ENCODE data around the gene SRL. TPM values are rescaled to one million over a fixed set of nuclear protein-coding genes. Genes with fewer than 3 reads are reported as not detected.

SRL gene
- total and polyA plus RNA-seq, 11 donors = 218 to 760 (median 491) TPM

DNA sequence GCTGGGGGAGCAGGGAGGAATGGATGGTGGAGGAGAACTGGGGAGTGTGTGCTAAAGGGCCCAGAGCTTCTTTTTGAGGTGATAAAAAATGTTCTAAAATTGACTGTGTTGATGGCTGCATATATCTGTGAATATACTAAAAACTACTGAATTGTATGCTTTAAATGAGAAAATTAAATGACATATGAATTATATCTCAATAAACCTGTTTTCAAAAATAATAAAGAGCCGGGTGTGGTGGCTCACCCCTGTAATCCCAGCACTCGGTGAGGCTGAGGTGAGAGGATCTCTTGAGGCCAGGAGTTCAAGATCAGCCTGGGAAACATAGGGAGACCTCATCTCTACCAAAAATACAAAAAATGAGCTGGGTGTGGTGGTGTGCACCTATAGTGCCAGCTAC, 16.8 kb downstream of the SRL start:
- Histone ChIP-seq H3K36me3 (no peaks in the 10 kb centered on the region), H3K27me3 (no peaks in the 10 kb centered on the region), H3K27ac (peak overlapping the region in 1 of 12 donors; percentile 55), H3K4me3 (no peak overlapping the region), H3K4me1 (peaks cover 0 to 43% (median 5%) of the 10 kb centered on the region in 12 donors), H3K9me3 (no peaks in the 10 kb centered on the region)
- ATAC-seq = no peak
- no peak for DNase-seq
- TF ChIP-seq, protein P1, sequence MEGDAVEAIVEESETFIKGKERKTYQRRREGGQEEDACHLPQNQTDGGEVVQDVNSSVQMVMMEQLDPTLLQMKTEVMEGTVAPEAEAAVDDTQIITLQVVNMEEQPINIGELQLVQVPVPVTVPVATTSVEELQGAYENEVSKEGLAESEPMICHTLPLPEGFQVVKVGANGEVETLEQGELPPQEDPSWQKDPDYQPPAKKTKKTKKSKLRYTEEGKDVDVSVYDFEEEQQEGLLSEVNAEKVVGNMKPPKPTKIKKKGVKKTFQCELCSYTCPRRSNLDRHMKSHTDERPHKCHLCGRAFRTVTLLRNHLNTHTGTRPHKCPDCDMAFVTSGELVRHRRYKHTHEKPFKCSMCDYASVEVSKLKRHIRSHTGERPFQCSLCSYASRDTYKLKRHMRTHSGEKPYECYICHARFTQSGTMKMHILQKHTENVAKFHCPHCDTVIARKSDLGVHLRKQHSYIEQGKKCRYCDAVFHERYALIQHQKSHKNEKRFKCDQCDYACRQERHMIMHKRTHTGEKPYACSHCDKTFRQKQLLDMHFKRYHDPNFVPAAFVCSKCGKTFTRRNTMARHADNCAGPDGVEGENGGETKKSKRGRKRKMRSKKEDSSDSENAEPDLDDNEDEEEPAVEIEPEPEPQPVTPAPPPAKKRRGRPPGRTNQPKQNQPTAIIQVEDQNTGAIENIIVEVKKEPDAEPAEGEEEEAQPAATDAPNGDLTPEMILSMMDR (IDR thresholded peaks at IDR 0.05) = no peak
- no peak for TF ChIP-seq POLR2A (IDR thresholded peaks at IDR 0.05)
- WGBS, 4 donors = 80 to 95% (median 85%) methylated on average over 2 of the region's 2 CpGs
- intact Hi-C loops (cut with DNase I) = no loop called here

DNA sequence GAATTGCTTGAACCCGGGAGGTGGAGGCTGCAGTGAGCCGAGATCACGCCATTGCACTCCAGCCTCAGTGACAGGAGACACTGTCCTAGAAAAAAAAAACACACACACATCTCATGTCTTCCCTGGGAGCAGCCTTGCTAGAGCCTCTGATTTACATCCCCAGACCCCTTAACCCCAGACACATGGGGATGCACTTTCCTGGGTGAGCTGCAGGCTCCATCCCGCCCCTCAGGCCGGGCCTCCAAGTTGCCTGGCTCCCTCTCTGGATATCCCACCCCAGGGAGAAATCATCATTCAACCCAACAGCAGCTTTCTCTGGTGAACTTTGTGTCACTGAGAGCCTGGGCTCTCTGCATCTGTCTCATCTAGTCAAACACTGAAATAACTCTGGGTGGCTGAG, 21.5 kb downstream of the SRL start:
- Histone ChIP-seq H3K4me3 (no peak overlapping the region), H3K4me1 (peaks cover 2 to 83% (median 45%) of the 10 kb centered on the region in 12 donors), H3K36me3 (no peaks in the 10 kb centered on the region), H3K9me3 (no peaks in the 10 kb centered on the region), H3K27ac (peak overlapping the region in 10 of 12 donors; percentile 40 to 97 (median 92)), H3K27me3 (no peaks in the 10 kb centered on the region)
- WGBS, 4 donors = 68 to 94% (median 78%) methylated on average over 5 of the region's 5 CpGs
- DNase-seq = no peak
- intact Hi-C loops (cut with DNase I) = no loop called here
- TF ChIP-seq POLR2A (IDR thresholded peaks at IDR 0.05) = no peak
- TF ChIP-seq, protein P1 (IDR thresholded peaks at IDR 0.05) = no peak
- ATAC-seq = no peak

DNA sequence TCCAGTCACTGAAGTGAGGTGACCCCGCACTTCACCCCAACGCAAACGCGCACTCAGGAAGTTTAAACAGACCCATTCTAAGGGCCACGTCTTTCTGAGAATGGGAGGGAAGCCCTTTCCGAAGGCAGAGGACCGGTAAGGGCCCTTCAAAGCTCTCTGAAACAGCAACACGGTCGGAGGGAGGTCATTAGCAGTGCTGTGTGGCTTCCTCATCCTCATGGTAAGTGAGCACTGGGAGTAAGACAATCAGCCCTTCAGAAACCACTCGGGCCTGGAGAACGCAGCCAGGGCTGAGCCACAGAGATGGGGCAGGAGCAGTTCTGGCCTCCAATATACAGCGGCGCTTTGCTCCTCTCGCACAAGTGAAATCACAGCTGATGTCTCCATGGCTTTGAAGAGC, 23.7 kb downstream of the SRL start:
- Histone ChIP-seq H3K4me1 (peaks cover 3 to 92% (median 58%) of the 10 kb centered on the region in 12 donors), H3K36me3 (no peaks in the 10 kb centered on the region), H3K27ac (peak overlapping the region; percentile 62 to 97 (median 90)), H3K27me3 (no peaks in the 10 kb centered on the region), H3K4me3 (peak overlapping the region in 3 of 12 donors; percentile 10 to 36 (median 28)), H3K9me3 (no peaks in the 10 kb centered on the region)
- TF ChIP-seq POLR2A (IDR thresholded peaks at IDR 0.05) = no peak
- TF ChIP-seq, protein P1 (IDR thresholded peaks at IDR 0.05) = no peak
- WGBS, 4 donors = 38 to 56% (median 48%) methylated on average over 13 to 14 of the region's 14 CpGs
- DNase-seq = peak in 1 of 5 donors; percentile 26
- intact Hi-C loops (cut with DNase I) = no loop called here
- peak in 1 of 4 donors; percentile 4 for ATAC-seq

DNA sequence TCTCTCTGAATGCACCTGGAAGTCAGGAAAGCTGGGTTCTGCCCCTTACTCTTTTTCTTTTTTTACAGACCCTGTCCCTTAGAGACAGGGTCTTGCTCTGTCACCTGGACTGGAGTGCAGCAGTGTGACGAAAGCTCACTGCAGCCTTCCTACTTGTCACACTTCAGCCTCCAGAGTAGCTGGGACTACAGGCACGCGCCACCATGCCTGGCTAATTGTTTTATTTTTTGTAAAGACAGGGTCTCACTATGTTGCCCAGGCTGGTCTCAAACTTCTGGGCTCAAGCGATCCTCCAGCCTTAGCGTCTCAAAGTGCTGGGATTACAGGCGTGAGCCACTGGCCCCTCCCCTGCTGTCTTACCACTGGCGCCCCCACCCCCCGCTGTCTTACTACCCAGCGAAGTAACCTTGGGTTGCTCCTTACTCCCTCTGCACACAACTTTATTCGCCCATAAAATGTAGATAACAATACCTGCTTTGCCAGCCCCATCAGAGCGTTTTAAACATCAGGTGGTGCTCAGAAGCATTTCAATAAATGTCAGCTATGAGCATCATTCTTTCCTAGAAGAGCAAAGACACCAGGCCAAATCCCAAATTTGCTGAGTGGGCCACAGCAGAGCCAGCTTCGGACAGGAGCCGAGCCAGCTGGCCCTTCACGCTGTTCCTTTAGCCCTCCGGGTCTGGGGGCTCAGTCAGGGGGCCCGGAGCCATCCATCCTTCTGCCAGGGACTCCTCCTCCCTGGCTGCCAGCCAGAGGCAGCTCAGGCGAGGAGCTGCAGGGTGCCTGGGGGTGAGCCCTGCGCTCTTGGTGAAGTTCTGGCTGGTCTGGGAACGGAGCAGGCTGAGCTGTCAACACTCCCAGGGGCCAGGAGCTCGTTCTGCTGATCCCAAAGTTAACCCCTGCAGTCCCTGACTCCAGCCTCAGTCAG, 24.4 kb downstream of the SRL start:
- Histone ChIP-seq H3K36me3 (no peaks in the 10 kb centered on the region), H3K27ac (peak overlapping the region; percentile 62 to 97 (median 90)), H3K4me3 (peak overlapping the region in 4 of 12 donors; percentile 10 to 36 (median 30)), H3K4me1 (peaks cover 3 to 97% (median 64%) of the 10 kb centered on the region in 12 donors), H3K9me3 (no peaks in the 10 kb centered on the region), H3K27me3 (no peaks in the 10 kb centered on the region)
- 34 to 54% (median 38%) methylated on average over 13 to 20 of the region's 20 CpGs for WGBS, 4 donors
- intact Hi-C loops (cut with DNase I) = no loop called here
- ATAC-seq = peak; percentile 76 to 86 (median 80)
- TF ChIP-seq, protein P1 (IDR thresholded peaks at IDR 0.05) = no peak
- peak in 1 of 2 donors; percentile 19 for TF ChIP-seq POLR2A (IDR thresholded peaks at IDR 0.05)
- DNase-seq = peak; percentile 70 to 93 (median 84)

All from heart left ventricle (tissue), 16 donors.